OCI-LY3 (cell line): ENCODE results near the gene PCK2.

ENCODE experiments used
- CTCF ChIP-seq: fragments of 200-600, 300-600 bp; sonication (generic); IDR thresholded peaks from 2 replicates; pipeline ENCODE4 v1.5.1; 2014; ENCODE audit warnings: antibody characterized with exemption, low read length, low read depth
- EZH2phosphoT487 ChIP-seq: fragments of 200-600 bp; shearing (Covaris generic); IDR thresholded peaks from 2 replicates; pipeline ENCODE4 v1.6.1; 2018; ENCODE audit warnings: antibody characterized with exemption, mixed run types, low read depth

- no peak for TF ChIP-seq CTCF
- no peak for TF ChIP-seq EZH2phosphoT487
Measured at GRCh38 chr14:24074625-24075484, 19.3 kb upstream of the PCK2 start.
